DND-41 (cell line): Measurements from ENCODE around the gene XCR1.

Source experiments
- ATAC-seq: fragments of 200-7000 bp; cut with Tn5 transposase; 3 replicates; pipeline ENCODE4 v1.9.1; 2021; ENCODE audit warnings: low read depth; ENCODE audit not compliant: insufficient read depth
- DNase-seq: peaks from one replicate; pipeline ENCODE4 v3.0.0-alpha.2; 2020
- H2AFZ ChIP-seq: 2 replicates; pipeline ENCODE4 v1.6.0; 2012; ENCODE audit warnings: low read depth, low read length
- H3K27ac ChIP-seq: 2 replicates; pipeline ENCODE4 v1.5.1; 2012; ENCODE audit warnings: low read length, inconsistent platforms
- H3K27me3 ChIP-seq: fragments of 200-600 bp; sonication (generic); 2 replicates; pipeline ENCODE4 v1.6.0; 2012; ENCODE audit warnings: low read length, mild to moderate bottlenecking, inconsistent platforms; ENCODE audit not compliant: insufficient read depth, poor library complexity
- H3K36me3 ChIP-seq: 2 replicates; pipeline ENCODE4 v1.5.1; 2012; ENCODE audit warnings: low read length, inconsistent platforms; ENCODE audit not compliant: insufficient read depth
- H3K4me1 ChIP-seq: 2 replicates; pipeline ENCODE4 v1.5.1; 2012; ENCODE audit warnings: mild to moderate bottlenecking, low read length; ENCODE audit not compliant: insufficient read depth
- H3K4me2 ChIP-seq: 2 replicates; pipeline ENCODE4 v1.6.0; 2012; ENCODE audit warnings: mild to moderate bottlenecking, moderate library complexity, low read length, inconsistent platforms; ENCODE audit not compliant: insufficient read depth
- H3K4me3 ChIP-seq, 2 experiments: fragments of 200-600 bp in 1 of 2; shearing (Covaris generic) in 1 of 2; 2 replicates each; pipeline ENCODE4 v1.5.1; 2012 to 2016; ENCODE audit warnings: inconsistent platforms in 2 of 2, low read length in 2 of 2, mild to moderate bottlenecking in 2 of 2, low read depth in 1 of 2, moderate library complexity in 1 of 2
- H3K79me2 ChIP-seq: 2 replicates; pipeline ENCODE4 v1.6.0; 2012; ENCODE audit warnings: low read length, inconsistent platforms; ENCODE audit not compliant: insufficient read depth
- H3K9ac ChIP-seq: 2 replicates; pipeline ENCODE4 v1.6.0; 2012; ENCODE audit warnings: low read depth, mild to moderate bottlenecking, inconsistent platforms, low read length, moderate library complexity
- H3K9me3 ChIP-seq: 2 replicates; pipeline ENCODE4 v1.5.1; 2012; ENCODE audit warnings: low read length, moderate library complexity, mild to moderate bottlenecking, inconsistent platforms; ENCODE audit not compliant: insufficient read depth, severe bottlenecking
- H4K20me1 ChIP-seq: 2 replicates; pipeline ENCODE4 v1.6.0; 2012; ENCODE audit warnings: low read length; ENCODE audit not compliant: insufficient read depth
- CTCF ChIP-seq: IDR thresholded peaks from 2 replicates; pipeline ENCODE4 v1.5.1; 2012; ENCODE audit warnings: borderline replicate concordance, low read length, moderate library complexity, mild to moderate bottlenecking; ENCODE audit not compliant: poor library complexity, severe bottlenecking; ENCODE audit errors: extremely low read depth
- EZH2 ChIP-seq: IDR thresholded peaks from 3 replicates; pipeline ENCODE4 v1.6.1; 2012; ENCODE audit warnings: borderline replicate concordance, low read depth, mild to moderate bottlenecking, moderate library complexity, low read length, inconsistent platforms; ENCODE audit not compliant: severe bottlenecking

XCR1 gene

GRCh38 chr3:45994419-45995235, 32.7 kb downstream of the XCR1 start:
- no peak for TF ChIP-seq CTCF
- TF ChIP-seq EZH2: no peak
- peak; percentile 88 for DNase-seq
- peaks cover 68% of the 10 kb centered on the region for H3K79me2 ChIP-seq
- H3K4me2 ChIP-seq: peak overlapping the region; percentile 92
- H3K27me3 ChIP-seq: no peaks in the 10 kb centered on the region
- peaks cover 3% of the 10 kb centered on the region; the same call in 1 of the 2 replicates for H4K20me1 ChIP-seq
- peak overlapping the region; percentile 84 to 97 for H3K4me3 ChIP-seq
- H3K27ac ChIP-seq: peak overlapping the region; percentile 99
- H2AFZ ChIP-seq: peak overlapping the region; percentile 92
- H3K9me3 ChIP-seq: no peaks in the 10 kb centered on the region
- ATAC-seq: peak; percentile 70
- H3K9ac ChIP-seq: peak overlapping the region; percentile 98
- H3K4me1 ChIP-seq: peaks cover 59% of the 10 kb centered on the region
- H3K36me3 ChIP-seq: peaks cover 22% of the 10 kb centered on the region

GRCh38 chr3:45993421-45994027, 33.8 kb downstream of the XCR1 start:
- H3K4me1 ChIP-seq: peaks cover 69% of the 10 kb centered on the region
- peak overlapping the region in 1 of 2 experiments; percentile 33; a peak in 2 of 4 replicates for H3K4me3 ChIP-seq
- no peak for TF ChIP-seq EZH2
- TF ChIP-seq CTCF: no peak
- H3K9ac ChIP-seq: peak overlapping the region; percentile 98; the same call in 1 of the 2 replicates
- H4K20me1 ChIP-seq: peaks cover 8% of the 10 kb centered on the region; the same call in 1 of the 2 replicates
- DNase-seq: peak; percentile 36
- no peak overlapping the region for H2AFZ ChIP-seq
- H3K4me2 ChIP-seq: peak overlapping the region; percentile 92
- no peak for ATAC-seq
- peaks cover 28% of the 10 kb centered on the region for H3K36me3 ChIP-seq
- H3K9me3 ChIP-seq: no peaks in the 10 kb centered on the region
- no peaks in the 10 kb centered on the region for H3K27me3 ChIP-seq
- H3K27ac ChIP-seq: peak overlapping the region; percentile 99
- peaks cover 79% of the 10 kb centered on the region for H3K79me2 ChIP-seq

- Histone ChIP-seq H3K4me2 (peak overlapping the region; percentile 92; the same call in 1 of the 2 replicates), H3K9ac (no peak overlapping the region; the same call in 1 of the 2 replicates), H3K27me3 (no peaks in the 10 kb centered on the region), H2AFZ (no peak overlapping the region), H3K9me3 (no peaks in the 10 kb centered on the region), H3K27ac (peak overlapping the region; percentile 99), H3K4me3 (peak overlapping the region in 1 of 2 experiments; percentile 33; a peak in 2 of 4 replicates), H4K20me1 (peaks cover 13% of the 10 kb centered on the region; the same call in 1 of the 2 replicates), H3K79me2 (peaks cover 86% of the 10 kb centered on the region), H3K4me1 (peaks cover 76% of the 10 kb centered on the region), H3K36me3 (peaks cover 28% of the 10 kb centered on the region)
- TF ChIP-seq CTCF: no peak
- TF ChIP-seq EZH2: no peak
- ATAC-seq (no peak), DNase-seq (peak; percentile 40)
These were observed 34.5 kb downstream of the XCR1 start for GRCh38 chr3:45992821-45993221.
